Measurements from ENCODE around the gene B4GALT3.

- no peak for TF ChIP-seq EZH2 (IDR thresholded peaks at IDR 0.05; ENCODE audit: borderline replicate concordance, low read length)
- TF ChIP-seq CTCF (conservative IDR thresholded peaks at IDR 0.05 in 1 of 2, IDR thresholded peaks at IDR 0.05 in 1 of 2; ENCODE audit: extremely low read depth in 1 of 2, insufficient read depth in 1 of 2, low read depth in 1 of 2, low read length in 2 of 2) = peak; percentile 27 to 48
Observed at GRCh38 chr1:161165742-161166668, 11.3 kb downstream of the B4GALT3 start, which contains the start of gene PPOX.
